T-helper 9 cell (primary cell): Measurements from ENCODE around the gene ZNF496.
"Not testable (repeated sequence)": the region's sequence is repeated elsewhere in the genome, so short reads cannot be mapped to it uniquely, and the experiment has no call there.

Experiments
- DNase-seq: peaks from one replicate; pipeline ENCODE4 v3.0.0-alpha.2; 2020

ZNF496 gene

DNA sequence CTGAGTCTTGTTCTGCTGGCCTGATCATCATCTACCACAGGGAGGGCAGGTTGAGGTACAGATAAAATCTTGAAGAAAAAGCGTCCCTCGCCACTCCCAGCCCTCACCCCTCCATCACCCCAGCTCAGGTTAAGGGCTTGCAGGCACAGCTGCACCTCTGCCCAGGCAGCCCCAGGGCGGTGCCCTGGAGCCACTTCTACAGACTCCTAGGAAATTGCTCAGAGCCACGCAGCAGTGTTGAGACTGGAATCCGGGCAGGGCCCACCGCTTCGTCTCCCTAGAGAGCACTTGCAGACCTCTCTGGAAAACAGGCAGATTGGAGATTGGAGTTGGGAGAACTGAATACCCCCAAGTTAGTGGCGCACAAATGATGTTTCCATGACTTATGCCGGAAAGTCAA, 40.5 kb downstream of the ZNF496 start:
- DNase-seq = no peak

DNA sequence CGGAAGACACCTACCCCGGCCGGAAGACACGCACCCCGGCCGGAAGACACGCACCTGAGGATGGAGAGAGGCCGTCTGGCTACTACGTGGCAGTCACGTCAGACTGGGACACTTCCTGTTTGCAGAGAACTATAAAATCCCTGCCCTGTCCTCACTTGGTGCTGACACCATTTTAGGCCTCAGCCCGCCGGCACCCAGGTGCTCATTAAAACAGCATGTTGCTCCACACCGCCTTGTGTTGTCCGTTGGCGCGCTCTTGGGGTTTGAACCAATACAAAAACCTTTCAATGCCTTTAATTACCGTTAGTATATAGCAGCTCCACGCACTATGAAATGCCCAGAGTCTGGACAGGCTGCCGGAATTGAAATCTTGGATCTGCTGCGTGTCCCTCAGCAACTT, 41.1 kb downstream of the ZNF496 start:
- DNase-seq = no peak

DNA sequence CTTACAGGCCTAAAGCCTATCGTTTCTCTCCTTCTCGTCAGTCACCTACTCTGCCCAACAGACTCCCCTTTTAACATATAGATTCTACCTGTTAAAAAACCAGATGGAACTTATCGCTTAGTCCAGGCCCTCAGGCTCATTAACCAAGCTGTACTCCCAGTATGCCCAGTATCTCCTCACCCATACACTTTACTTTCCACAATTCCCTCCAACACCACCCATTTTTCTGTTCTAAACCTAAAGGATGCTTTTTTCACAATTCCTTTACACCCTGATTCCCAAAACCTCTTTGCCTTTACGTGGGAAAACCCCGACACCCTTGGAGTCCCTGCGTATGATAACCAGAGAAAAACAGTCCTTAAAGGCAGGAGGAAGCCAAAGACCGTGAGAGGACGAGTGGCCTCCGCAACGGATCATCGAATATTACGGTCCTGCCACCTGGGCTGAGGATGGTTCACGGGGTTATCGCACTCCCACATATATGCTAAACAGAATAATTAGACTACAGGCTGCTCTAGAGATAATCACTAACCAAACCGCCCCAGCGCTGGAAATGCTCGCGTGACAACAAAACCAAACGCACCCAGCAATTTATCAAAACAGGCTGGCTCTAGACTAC, 42.3 kb downstream of the ZNF496 start:
- not testable (repeated sequence) for DNase-seq

DNA sequence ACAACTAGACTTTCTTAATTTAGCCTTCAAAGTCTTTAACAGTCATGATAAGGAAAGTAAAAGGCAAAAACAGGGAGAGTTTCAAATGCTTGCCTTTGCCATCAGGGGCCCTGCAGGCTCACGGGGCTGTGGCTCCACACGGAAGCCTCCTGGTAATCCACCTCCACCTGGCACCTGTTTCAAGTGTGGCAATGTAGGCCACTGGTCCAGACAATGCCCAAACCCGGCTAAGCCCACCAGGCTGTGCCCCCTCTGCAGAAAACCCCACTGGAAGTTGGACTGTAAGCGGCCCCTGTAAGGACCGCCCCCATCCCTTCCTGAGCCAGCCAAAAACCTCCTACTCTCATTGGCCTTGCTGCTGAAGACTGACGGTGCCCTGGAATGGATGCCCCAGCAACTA, 43.3 kb downstream of the ZNF496 start:
- DNase-seq = no peak

DNA sequence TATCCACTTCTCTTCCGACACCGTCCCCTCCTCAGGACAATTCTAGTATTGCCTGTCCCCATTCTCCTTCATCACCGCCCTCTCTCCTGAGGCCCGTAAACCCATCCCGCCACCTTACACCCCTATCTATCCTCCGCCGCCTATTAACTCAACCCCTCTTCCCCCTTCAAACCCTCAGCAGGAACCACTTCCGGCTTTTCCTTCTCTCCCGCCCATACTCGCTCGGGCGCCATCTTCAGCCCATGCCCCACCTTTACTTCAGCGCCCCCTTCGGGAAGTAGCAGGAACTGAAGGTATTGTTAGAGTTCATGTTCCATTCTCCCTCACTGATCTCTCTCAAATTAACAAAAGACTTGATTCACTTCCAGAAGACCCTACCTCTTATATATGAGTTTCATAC, 44.2 kb downstream of the ZNF496 start:
- DNase-seq = no peak

DNA sequence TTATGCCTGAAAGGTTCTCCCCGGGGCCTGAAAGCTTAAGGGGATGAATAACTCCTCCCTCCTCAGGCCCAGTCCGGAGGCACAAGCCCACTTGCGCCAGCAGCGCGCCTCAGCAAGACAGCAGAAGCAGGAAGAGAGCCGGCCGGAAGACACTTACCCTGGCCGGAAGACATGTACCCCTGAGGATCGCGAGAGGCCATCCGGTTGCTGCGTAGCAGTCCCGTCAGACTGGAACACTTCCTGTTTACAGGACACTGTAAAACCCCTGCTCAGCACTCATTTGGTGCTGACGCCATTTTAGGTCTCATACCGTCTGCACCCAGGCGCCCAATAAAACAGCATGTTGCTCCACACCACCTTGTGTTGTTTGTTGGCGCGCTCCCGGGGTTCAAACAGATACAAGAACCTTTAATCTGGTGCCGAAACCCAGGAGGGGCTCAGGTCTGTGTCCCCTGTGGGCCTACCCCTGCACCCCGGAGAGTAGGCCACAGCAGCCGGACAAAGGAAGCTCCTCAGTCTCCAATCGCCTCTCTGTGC, 45.5 kb downstream of the ZNF496 start:
- no peak for DNase-seq

DNA sequence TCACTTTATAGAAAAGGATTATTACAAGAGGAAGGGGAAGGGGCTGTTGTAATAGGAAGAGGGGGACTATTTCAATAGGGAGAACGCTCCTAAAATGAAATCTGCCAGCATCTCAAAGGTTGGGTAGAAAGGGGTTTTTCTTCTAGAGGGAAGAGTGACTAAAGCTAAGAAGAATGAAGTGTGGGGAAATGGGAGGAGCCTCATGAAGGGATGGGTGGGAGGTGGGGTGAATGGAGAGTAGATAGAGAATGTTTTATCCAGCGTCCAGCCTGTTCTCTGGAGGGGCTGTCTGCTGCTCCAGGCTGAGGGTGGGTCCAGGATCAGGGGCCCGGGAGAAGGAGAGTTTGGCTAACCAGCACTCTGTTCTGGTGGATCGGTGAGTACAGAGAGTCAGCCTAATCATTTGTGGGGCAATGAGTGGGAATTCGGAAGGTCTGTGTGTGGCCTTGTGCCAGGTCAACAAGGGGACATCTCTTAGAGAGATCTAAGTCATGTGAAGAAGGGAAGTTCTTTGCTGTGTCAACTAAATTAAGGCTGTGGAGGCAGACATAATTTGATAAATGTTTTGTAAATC, 50.6 kb downstream of the ZNF496 start:
- DNase-seq = no peak

DNA sequence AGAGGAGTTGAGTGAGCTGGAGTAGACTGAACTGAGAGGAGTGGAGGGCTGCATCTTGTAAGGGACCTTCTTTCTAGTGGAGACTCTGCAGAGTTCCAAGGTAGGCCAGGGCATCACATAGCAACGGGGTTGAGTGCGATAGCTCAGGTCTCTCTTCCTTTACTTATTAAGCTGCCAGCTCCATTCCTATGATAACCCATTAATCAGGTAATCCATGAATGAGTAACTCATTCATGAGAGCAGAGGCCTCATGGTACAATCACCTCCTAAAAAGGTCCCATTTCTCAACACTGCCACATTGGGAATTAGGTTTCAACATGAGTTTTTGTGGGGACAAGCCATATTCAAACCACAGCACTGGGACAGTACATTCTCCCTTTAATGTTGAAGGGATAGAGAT, 54.5 kb downstream of the ZNF496 start:
- DNase-seq = no peak

DNA sequence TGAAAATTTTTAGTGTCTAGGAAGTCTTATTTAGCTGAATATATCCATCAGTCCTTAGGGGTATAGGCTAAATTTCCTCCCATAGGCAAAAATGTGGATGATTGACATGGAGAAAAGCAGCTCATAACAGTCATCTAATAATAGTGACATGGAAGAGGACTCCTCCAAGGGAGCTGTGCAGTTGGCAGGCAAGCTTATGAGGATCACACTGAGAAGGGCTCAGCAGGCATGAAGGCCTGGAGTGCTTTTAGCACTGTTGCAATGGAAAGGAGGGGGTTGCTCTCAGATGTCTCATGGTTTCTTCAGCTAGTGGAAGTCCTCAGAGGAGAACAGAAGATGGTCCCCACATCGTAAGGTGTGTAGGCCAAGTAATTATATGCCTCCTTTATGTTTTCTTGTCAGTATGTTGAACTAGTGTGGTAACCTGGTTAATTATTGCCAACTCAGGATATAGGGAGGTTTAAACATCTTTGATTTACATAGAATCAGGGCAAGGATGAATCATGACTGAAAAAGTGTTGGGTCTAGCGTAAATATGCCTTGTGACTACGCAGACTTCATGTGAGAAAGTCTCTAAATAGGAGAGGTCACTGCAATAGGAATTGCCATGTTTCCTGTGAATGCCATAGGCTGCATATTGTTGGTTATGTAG, 56.9 kb downstream of the ZNF496 start:
- DNase-seq = no peak

DNA sequence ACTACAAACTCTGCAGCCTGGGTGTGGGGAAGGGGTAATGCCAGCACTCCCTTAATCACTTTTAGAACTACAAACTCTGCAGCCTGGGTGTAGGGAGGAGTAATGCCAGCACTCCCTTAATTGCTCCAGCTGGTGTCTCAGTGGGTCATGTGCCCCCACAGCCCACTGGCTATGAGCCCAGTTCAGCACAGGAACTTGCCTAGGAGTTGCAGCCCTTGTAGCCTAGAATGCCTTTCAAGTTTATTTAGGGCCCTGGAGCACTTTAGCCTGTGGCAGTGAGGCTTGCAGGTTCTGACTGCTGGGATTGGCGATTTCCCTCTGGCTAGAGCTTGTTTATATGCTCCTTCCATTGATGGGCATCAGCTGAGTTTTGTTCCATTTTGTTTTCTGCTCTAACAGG, 58.7 kb downstream of the ZNF496 start:
- no peak for DNase-seq

DNA sequence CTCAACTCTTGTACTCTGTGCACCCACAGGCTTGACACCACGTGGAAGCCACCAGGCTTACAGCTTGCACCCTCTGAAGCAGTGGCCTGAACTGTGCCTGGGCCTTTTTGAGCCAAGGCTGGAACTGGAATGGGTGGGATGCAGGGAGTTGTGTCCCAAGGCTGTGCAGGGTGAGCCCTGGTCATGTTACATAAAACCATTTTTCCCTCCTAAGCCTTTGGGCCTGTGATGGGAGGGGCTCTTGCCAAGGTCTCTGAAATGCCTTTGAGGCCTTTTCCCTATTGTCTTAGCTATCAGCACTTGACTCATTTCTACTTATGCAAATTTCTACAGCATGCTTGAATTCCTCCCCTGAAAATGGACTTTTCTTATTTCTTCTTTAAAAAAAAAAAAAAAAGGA, 61.7 kb downstream of the ZNF496 start:
- no peak for DNase-seq

DNA sequence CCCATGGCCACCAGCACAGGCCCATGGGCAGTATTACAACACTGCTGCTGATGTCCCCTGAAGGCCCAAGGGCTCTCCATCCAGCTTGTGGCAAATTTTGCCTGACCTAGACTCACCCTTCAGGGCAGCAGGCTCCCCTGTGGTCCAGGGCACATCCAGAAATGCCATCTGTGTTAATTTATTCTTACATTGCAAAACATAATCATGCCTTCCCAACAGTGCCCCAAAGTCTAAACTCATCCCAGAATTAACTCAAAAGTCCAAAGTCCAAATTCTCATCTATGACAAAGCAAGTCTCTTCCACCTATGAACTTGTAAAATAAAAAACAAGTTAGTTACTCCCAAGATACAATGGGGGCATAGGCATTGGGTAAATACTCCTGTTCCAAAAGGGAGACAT, 62.5 kb downstream of the ZNF496 start:
- no peak for DNase-seq

DNA sequence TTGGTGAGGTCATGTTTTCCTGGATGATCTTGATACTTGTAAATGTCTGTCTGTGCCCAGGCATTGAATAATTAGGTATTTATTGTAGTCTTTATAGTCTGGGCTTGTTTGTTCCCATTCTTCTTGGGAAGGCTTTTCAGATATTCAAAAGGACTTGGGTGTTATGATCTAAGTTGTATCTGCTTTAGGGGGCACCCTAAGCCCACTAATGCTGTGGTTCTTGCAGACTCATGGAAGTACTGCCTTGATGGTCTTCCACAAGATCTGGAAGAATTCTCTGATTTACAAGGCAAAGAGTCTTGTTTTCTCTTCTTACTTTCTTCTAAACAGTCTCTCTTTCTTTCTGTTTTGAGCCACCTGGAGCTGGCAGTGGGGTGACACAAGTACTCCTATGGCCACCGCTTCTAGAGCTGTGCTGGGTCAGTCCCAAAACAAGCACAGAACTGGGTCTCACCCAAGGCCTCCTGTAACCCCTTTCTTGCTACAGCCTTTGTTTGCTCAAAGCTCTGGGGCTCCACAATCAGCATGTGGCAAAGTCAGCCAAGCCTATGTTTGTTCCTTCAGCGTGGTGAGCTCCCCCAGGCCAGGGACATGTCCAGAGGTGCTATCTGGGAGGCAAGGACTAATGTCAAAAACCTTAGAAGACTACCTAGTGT, 63.1 kb downstream of the ZNF496 start:
- no peak for DNase-seq

DNA sequence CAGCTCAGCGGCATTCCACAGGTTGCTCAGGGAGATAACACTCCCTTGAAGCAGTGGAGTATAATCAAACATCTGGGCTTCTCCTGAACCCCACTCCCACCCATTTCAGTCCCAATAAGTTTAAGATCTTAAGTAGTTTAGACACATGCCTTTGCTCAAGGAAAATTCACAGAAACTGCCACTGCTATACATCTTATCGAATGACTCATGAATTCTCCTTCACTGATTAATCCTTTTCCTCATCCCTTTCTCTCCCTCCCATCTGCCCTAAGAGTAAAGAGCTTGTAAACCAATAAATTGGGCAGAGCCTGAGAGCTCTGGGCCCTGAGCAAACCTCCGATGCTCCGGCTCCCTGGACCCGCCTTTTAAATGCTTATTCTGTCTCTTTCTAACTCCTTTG, 65.6 kb downstream of the ZNF496 start:
- no peak for DNase-seq

DNA sequence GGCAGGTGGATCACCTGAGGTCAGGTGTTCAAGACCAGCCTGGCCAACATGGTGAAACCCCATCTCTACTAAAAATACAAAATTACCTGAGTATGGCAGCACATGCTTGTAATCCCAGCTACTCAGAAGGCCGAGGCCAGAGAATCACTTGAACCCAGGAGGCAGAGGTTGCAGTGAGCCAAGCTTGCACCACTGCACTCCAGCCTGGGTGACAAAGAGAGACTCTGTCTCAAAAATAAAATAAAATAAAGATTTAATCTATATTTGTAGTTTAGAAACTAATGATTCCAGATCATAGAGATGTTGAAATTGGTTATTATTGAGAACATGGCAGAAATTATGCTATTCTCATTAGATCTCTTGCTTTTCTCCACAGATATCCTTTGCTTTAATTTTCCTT, 75.9 kb downstream of the ZNF496 start, which contains the start of gene VN1R5:
Gene VN1R5, plus strand, starts transcription at position 301 of the 400 bp plus-strand sequence.
- not testable (repeated sequence) for DNase-seq

DNA sequence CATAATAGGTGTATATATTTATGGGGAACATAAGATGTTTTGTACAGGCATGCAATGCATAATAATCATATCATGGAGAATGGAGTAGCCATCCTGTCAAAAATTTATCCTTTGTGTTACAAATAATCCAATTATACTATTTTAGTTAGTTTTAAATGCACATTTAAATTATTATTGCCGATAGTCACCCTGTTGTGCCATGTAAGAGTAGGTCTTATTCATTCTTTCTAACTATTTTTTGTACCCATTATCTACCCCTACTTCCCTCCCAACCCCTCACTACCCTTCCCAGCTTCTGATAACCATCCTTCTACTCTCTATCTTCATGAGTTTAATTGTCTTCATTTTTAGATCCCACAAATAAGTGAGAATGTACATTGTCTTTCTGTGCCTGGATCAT, 84.1 kb downstream of the ZNF496 start:
- DNase-seq = no peak
